GM23248 (cell line): Measurements from ENCODE around the gene SLC11A1. TPM values are rescaled to one million over a fixed set of nuclear protein-coding genes. Genes with fewer than 3 reads are reported as not detected.

Source experiments
- DNase-seq: peaks from one replicate; pipeline ENCODE4 v3.0.0-alpha.2; 2015
- H2AFZ ChIP-seq: fragments of 200-600 bp; sonication (generic); 2 replicates; pipeline ENCODE4 v1.6.1; 2016; ENCODE audit warnings: antibody characterized with exemption
- H3F3A ChIP-seq: fragments of 200-600 bp; sonication (generic); 2 replicates; pipeline ENCODE4 v1.6.1; 2016; ENCODE audit warnings: mild to moderate bottlenecking, antibody characterized with exemption, mixed run types; ENCODE audit not compliant: insufficient read depth
- H3K27ac ChIP-seq: fragments of 200-600 bp; sonication (generic); 2 replicates; pipeline ENCODE4 v1.5.1; 2016; ENCODE audit warnings: mild to moderate bottlenecking
- H3K27me3 ChIP-seq: fragments of 200-600 bp; sonication (generic); replicated peaks from 2 replicates; pipeline ENCODE4 v1.6.1; 2016; ENCODE audit warnings: mild to moderate bottlenecking; ENCODE audit not compliant: insufficient read depth
- H3K36me3 ChIP-seq: fragments of 200-600 bp; sonication (generic); 2 replicates; pipeline ENCODE4 v1.6.1; 2016; ENCODE audit warnings: low read depth, mild to moderate bottlenecking
- H3K4me1 ChIP-seq: fragments of 200-600 bp; sonication (generic); 2 replicates; pipeline ENCODE4 v1.6.1; 2016; ENCODE audit warnings: mild to moderate bottlenecking; ENCODE audit not compliant: insufficient read depth
- H3K4me2 ChIP-seq: fragments of 200-600 bp; sonication (generic); one replicate; pipeline ENCODE4 v1.6.1; 2016; ENCODE audit warnings: mild to moderate bottlenecking; ENCODE audit not compliant: unreplicated experiment
- H3K4me3 ChIP-seq: fragments of 200-600 bp; sonication (generic); 2 replicates; pipeline ENCODE4 v1.5.1; 2016; ENCODE audit warnings: mild to moderate bottlenecking
- H3K79me2 ChIP-seq: fragments of 200-600 bp; sonication (generic); 2 replicates; pipeline ENCODE4 v1.6.1; 2016; ENCODE audit warnings: mild to moderate bottlenecking; ENCODE audit not compliant: insufficient read depth
- H3K9ac ChIP-seq: fragments of 200-600 bp; sonication (generic); 2 replicates; pipeline ENCODE4 v1.6.1; 2016; ENCODE audit warnings: mild to moderate bottlenecking
- H3K9me2 ChIP-seq: fragments of 200-600 bp; sonication (generic); 2 replicates; pipeline ENCODE4 v1.6.1; 2016; ENCODE audit warnings: mixed run types, mild to moderate bottlenecking, moderate library complexity; ENCODE audit not compliant: insufficient read depth
- H3K9me3 ChIP-seq: fragments of 200-600 bp; sonication (generic); one replicate; pipeline ENCODE4 v1.6.1; 2017; ENCODE audit warnings: low read depth
- H4K20me1 ChIP-seq: fragments of 200-600 bp; sonication (generic); 2 replicates; pipeline ENCODE4 v1.6.0; 2016; ENCODE audit not compliant: insufficient read depth
- EZH2 ChIP-seq: fragments of 200-600 bp; sonication (generic); IDR thresholded peaks from 2 replicates; pipeline ENCODE4 v1.6.1; 2018; ENCODE audit warnings: antibody characterized with exemption, mild to moderate bottlenecking; ENCODE audit not compliant: insufficient read depth, poor library complexity, severe bottlenecking
- EZH2phosphoT487 ChIP-seq: fragments of 200-600 bp; sonication (generic); IDR thresholded peaks from 2 replicates; pipeline ENCODE4 v1.6.1; 2018; ENCODE audit warnings: antibody characterized with exemption, moderate library complexity, mild to moderate bottlenecking, low read depth; ENCODE audit not compliant: insufficient read depth
- WGBS, 2 experiments: methylation state at CpG; one replicate each; pipeline ENCODE4 v1.1.6; 2015 to 2017; ENCODE audit warnings: low lambda C conversion rate in 2 of 2, low coverage in 1 of 2; ENCODE audit errors: missing lambda C conversion rate in 2 of 2; 5-methylcytosine and 5-hydroxymethylcytosine counted together
- in situ Hi-C: fragments of 300-500 bp; cut with MboI; formaldehyde crosslinking; loops from 2 replicates; pipeline ENCODE4 v1.15.0; 2020
- polyA plus RNA-seq: library from polyadenylated mRNA; unstranded; fragments of >200 nt; fragmentation: Nextera tagmentation; extraction: Ambion mirVana; gene quantifications from 2 replicates; pipeline ENCODE4 v1.2.1, GENCODE V29; 2016
- total RNA-seq: library from RNA; depleted of rRNA; stranded (reverse); fragments of >200 nt; shearing (Covaris generic); gene quantifications from 2 replicates; pipeline ENCODE4 v1.2.3, GENCODE V29; 2014

The SLC11A1 gene
- total and polyA plus RNA-seq, 2 experiments from 2014 or later, result 0.16 TPM; not detected in 1

- no peak for TF ChIP-seq EZH2phosphoT487
- no peak for TF ChIP-seq EZH2
- 78 to 79% methylated on average over 5 of the region's 5 CpGs for WGBS, 2 experiments
- in situ Hi-C loops, result no loop called here
These were observed 10.4 kb downstream of the SLC11A1 start for GRCh38 chr2:218392459-218392858.

GRCh38 chr2:218392891-218393462 lies 10.9 kb downstream of the SLC11A1 start:
- Histone ChIP-seq H3K9me2 (no peaks in the 10 kb centered on the region), H3K9me3 (no peaks in the 10 kb centered on the region), H3K27ac (no peak overlapping the region), H3K36me3 (no peaks in the 10 kb centered on the region), H3K9ac (no peak overlapping the region), H3K79me2 (no peaks in the 10 kb centered on the region), H3K4me2 (no peak overlapping the region), H3K4me1 (peaks cover 11% of the 10 kb centered on the region; the same call in 1 of the 2 replicates), H3K4me3 (no peak overlapping the region), H3K27me3 (no peaks in the 10 kb centered on the region), H3F3A (peaks cover 13% of the 10 kb centered on the region), H2AFZ (no peak overlapping the region), H4K20me1 (no peaks in the 10 kb centered on the region)
- TF ChIP-seq EZH2, result no peak
- no peak for TF ChIP-seq EZH2phosphoT487
- no peak for DNase-seq
- WGBS, 2 experiments, result 70 to 78% methylated on average over 16 of the region's 16 CpGs
- in situ Hi-C loops, result no loop called here

More at GRCh38 chr2:218392459-218392858, 10.4 kb downstream of the SLC11A1 start:
- H3K4me1 ChIP-seq, result 0 out of 2 replicates have a peak, but pooled peaks cover 5% of the 10 kb centered on the region
- no peaks in the 10 kb centered on the region for H3K36me3 ChIP-seq
- no peak overlapping the region for H3K4me3 ChIP-seq
- DNase-seq, result no peak
- no peak overlapping the region for H3K9ac ChIP-seq
- no peaks in the 10 kb centered on the region for H3K9me3 ChIP-seq
- no peaks in the 10 kb centered on the region for H3K79me2 ChIP-seq
- no peak overlapping the region for H2AFZ ChIP-seq
- no peaks in the 10 kb centered on the region for H3K9me2 ChIP-seq
- H3K27ac ChIP-seq, result no peak overlapping the region
- H4K20me1 ChIP-seq, result no peaks in the 10 kb centered on the region
- no peak overlapping the region for H3K4me2 ChIP-seq
- H3K27me3 ChIP-seq, result no peaks in the 10 kb centered on the region
- peaks cover 9% of the 10 kb centered on the region for H3F3A ChIP-seq

GRCh38 chr2:218393750-218394290 lies 11.7 kb downstream of the SLC11A1 start:
- peaks cover 13% of the 10 kb centered on the region; the same call in 1 of the 2 replicates for H3K4me1 ChIP-seq
- TF ChIP-seq EZH2 (no peak), EZH2phosphoT487 (no peak)
- H3K9me3 ChIP-seq, result no peaks in the 10 kb centered on the region
- peaks cover 15% of the 10 kb centered on the region for H3F3A ChIP-seq
- DNase-seq, result no peak
- in situ Hi-C loops, result no loop called here
- no peaks in the 10 kb centered on the region for H4K20me1 ChIP-seq
- no peak overlapping the region for H3K4me2 ChIP-seq
- no peaks in the 10 kb centered on the region for H3K36me3 ChIP-seq
- WGBS, 2 experiments, result 68 to 71% methylated on average over 8 of the region's 8 CpGs
- no peaks in the 10 kb centered on the region for H3K27me3 ChIP-seq
- no peaks in the 10 kb centered on the region for H3K79me2 ChIP-seq
- no peak overlapping the region for H3K27ac ChIP-seq
- no peak overlapping the region for H3K4me3 ChIP-seq
- H2AFZ ChIP-seq, result no peak overlapping the region
- H3K9me2 ChIP-seq, result no peaks in the 10 kb centered on the region
- no peak overlapping the region for H3K9ac ChIP-seq

GRCh38 chr2:218394298-218395089 lies 12.4 kb downstream of the SLC11A1 start:
- no peak overlapping the region for H3K4me2 ChIP-seq
- H3K4me1 ChIP-seq, result peaks cover 13% of the 10 kb centered on the region; the same call in 1 of the 2 replicates
- no peak overlapping the region for H2AFZ ChIP-seq
- TF ChIP-seq EZH2phosphoT487, result no peak
- no peak for TF ChIP-seq EZH2
- in situ Hi-C loops, result no loop called here
- H3K27me3 ChIP-seq, result no peaks in the 10 kb centered on the region
- H3K9me3 ChIP-seq, result no peaks in the 10 kb centered on the region
- no peak overlapping the region for H3K27ac ChIP-seq
- peaks cover 15% of the 10 kb centered on the region for H3F3A ChIP-seq
- no peak overlapping the region for H3K4me3 ChIP-seq
- DNase-seq, result no peak
- no peaks in the 10 kb centered on the region for H4K20me1 ChIP-seq
- whole genome bisulfite sequencing, 2 experiments, result 89 to 91% methylated on average over 13 of the region's 13 CpGs
- no peak overlapping the region for H3K9ac ChIP-seq
- H3K9me2 ChIP-seq, result no peaks in the 10 kb centered on the region
- H3K36me3 ChIP-seq, result no peaks in the 10 kb centered on the region
- no peaks in the 10 kb centered on the region for H3K79me2 ChIP-seq
